Cortex of kidney (tissue), 1 donor: ENCODE data around the gene SRRM2.

Experiments
- DNase-seq: peaks from one replicate; lab custom pipeline; 2025; lab: John Stamatoyannopoulos, UW

SRRM2 gene

DNA sequence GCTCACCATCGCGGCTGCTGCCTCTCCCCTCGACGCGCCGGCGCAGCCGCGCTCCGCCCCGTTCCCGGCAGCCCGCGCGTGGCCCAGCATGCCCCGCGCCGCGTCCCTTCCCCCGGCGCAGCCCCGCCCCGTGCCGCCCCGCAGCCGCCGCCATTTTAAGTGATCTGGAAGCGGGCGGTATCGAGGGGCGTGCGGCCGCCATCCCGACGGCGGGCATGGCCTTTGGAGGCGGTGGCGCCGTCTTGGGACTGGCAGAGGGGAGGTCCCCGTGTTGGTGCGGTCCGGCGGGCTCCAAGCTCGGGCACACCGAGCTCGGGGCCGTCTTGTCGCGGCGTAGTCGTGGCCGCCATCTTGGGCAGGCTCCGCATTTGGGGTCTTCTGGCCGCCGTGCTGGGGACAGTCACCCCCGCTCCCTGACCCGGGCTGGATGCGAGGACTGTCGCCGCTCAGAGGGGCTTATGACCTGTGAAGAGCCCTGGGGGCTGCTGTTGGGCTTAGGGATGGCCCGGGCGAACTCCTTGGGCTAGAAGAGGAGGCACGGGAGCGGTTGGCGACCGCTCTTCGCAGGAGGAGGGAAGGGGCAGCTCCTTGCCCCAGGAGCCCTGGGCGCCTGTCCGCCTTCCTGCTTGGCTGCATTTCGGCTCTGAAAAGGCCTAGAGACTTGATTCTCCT, 24.9 kb downstream of the SRRM2 start, which contains the start of gene ELOB:
Gene ELOB (minus strand): TSS at position 50 of the 672 bp plus-strand sequence. CDS start 41 bp downstream, at position 9.
- peak; percentile 64 for DNase-seq

DNA sequence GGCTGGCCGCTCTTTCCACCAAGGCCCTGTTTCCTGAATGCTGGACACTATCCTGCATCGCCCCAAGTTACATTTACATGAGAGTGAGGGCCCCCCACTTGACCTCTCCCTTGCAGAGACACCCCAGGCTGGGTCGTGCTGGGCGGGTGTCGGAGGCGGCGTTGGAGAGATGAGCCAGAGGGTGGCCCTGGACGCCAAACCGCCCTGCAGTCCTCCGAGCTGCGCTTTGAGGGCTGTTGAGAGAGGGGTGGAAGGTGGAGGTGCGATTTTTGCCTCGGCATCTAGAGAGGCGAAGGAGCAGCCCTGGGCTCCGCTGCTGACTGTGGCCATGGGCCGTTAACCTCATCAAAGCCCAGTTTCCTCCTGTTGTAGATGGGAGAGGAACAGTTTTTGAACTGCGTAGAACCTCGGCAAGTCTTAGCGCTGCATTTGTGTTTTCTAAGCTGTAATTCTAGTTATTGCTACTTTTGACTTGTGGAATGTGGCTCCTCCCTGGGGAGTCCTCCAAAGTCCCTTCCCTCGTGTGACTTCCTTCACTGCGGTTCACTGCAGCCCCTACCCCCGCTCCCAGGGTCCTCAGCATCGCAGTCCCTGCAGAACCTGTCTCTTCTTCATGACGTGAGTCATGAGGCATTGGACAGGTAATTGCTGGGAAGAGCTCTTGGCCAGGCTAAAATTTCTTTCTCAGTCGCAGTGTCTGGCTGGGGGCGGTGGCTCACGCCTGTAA, 25.6 kb downstream of the SRRM2 start:
- no peak for DNase-seq

DNA sequence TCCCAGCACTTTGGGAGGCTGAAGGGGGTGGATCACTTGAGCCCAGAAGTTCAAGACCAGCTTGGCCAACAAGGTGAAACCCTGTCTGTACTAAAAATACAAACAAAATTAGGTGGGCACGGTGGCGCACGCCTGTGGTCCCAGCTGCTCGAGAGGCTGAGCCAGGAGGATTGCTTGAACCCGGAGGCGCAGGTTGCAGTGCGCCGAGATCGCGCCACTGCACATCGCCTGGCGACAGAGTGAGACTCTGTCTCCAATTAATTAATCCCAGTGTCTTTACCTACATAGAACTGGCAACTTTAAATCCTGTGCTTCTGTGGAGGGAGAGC, 26.2 kb downstream of the SRRM2 start:
- DNase-seq, result no peak

DNA sequence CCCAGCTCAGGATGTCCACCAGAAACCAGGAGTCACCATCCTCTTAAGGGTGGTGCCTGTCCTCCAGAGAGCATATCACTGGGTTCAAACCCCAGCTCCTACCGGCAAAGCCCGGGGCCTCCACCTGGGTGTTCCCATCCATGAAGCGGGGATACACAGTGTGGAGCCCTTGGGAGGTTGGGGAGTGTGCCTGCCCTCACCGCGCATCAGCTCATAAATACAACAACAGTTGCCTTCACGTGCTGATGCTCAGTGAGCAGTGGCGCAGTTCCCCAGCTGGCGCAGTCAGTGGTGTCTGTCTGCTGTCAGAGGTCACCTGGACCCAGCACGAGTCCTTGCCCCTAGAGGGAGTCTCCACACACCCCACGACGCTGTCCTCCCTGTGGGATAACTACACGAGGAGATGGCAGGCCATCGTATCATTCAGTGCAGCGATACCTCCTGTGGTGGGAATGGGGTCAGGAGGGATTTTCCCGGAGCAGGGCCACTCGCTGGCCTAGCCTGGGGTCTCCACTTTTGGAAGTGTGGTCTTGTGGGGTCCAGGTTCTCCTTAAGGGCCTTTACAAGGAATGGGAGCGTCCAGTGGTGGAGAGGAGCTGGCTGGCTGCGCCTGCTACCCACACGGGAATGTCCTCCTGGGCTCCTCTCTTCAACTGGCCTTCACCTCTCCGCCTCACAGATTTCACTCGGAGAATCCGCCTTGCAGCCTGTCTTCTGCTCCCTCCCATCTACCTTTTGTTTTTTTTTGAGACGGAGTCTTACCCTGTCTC, 26.9 kb downstream of the SRRM2 start:
- no peak for DNase-seq

DNA sequence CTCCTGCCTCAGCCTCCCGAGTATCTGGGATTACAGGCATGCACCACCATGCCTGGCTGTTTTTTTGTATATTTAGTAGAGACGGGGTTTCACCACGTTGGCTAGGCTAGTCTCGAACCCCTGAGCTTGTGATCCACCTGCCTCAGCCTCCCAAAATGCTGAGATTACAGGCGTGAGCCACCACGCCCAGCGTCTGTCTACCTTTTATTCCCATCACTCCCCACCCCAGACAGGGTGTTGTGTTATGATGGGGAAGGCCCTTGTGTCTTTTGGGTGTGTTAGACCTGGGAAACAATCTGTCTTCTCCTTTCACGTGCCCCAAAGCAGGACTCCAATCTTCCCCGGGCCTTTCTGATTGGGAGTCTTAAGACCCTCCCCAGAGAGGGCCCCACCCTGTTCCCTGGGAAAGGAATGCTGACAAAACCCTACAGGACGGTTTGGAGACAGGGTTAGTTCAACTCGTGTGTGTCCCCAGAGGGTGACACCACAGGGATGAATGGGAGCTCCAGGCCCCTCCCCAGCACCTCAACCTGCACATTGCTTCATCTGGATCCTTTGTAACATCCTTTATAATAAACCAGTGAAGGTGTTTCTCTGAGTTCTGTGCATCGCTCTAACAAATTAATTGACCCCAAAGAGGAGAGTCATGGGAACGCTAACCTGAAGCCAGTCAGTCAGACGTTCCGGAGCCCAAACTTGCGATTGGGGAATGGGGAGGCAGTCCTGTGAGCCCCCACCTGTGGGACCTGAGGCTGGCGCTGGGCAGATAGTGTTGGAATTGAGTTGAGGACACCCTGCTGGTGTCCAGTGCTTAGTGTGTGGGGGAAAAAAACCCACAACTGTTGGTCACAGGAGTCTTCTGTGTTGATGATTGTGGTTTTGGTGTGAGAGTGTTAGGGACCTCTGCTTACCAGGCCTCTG, 27.8 kb downstream of the SRRM2 start:
- DNase-seq, result no peak

DNA sequence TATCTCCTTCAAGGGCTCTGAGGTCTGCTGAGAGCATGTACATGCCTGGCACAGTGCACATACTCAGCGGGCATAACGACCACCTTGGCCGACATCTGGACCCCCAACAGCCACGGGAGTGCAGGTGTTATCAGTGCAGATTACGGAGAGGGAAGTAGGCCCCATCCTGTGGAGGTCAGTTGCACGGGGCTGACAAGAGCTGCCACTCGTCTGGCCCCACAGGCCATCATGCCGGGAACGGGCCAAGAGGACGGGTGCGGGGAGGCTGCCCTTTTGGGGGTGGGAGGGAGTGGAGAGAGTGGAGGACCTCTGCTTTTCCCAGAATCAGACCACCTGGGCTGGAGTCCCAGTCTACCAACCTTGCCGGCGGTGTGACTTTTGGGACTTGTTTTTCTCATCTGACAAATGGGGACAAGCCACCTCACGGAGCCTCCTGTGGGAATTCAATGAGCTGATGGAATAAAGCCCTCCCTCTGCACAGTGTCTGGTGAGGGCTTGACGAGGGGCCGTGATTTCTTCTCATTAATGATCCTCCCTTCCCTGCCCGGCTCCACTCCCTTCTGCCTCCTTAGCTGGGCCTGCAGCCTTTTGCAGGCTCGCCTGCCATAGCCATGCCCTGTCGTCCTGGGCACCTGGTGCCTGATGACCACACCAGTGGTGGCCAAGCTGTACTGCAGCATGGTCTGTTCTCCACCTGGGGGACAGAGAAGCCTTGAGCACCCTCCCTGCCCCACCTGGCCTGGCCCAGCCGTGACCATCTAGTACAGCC, 30.3 kb downstream of the SRRM2 start:
- no peak for DNase-seq

DNA sequence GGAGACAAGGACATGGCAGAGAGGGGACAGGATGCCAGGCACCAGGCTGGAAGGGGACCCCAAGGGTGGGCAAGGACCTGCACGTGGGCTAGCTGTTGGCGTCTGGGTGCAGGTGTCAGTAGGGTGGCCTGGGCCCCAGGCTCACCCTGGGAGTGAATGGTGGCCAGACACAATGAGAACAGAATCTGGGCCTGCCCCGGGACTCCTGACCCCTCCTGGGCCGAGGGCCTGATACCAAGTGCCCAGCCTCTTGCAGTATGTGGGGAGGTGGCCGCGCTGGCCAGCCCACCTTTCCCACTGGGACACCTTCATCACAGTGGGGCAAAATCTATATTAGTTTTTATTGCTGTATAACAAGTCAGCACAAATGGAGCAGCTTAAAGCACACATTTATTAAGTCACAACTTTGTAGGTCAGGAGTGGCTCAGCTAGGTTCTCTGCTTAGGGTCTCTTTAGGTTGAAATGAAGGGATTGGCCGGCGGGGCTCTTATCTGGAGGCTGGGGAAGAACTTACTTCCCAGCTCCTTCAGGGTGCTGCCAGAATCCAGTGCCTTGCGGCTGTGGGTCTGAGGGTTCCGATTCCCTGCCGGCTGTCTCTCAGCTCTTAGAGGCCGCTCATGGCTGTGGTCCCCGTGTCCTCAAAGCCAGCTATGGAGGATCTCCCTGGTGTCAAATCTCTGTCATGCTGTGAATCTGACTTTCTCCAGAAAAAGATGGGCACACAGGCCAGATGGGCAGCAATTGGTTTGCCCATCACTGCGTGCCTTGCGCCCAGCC, 31.3 kb downstream of the SRRM2 start:
- DNase-seq, result no peak

DNA sequence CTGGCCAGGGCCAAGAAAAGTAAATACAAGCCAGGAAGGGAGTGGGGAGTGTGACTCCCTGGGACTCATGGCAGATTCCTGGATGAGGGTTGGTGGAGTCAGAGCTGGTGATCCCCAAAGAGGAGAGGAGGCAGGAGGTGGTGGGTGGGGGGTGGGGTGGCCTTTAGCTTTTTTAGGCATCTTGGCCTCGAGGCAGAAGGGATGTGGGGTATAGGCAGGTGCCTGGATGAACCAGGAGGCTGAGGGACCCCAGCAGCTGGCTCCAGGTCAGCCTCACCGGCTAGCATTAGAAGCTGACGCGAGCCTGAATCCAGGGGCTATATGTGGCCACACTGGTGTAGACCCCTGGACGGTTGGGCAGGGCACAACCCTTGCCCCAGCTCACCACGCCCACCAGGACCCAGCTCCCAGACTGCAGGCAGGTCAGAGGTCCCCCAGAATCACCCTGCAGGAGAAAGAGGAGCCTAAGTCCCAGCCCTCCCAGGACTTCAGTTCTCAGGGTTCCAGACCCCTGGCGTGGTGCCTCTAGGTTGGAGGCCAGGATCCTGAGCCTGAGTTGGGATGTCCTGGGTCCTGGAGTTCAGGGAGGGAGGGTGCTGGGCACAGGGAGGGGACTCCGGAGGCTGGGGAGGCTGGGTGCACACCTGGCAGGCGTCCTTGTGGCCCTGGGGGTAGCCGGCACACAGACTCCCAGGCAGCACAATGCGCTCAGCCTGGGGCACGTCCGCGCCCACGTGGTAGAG, 32.1 kb downstream of the SRRM2 start:
- DNase-seq, result no peak

DNA sequence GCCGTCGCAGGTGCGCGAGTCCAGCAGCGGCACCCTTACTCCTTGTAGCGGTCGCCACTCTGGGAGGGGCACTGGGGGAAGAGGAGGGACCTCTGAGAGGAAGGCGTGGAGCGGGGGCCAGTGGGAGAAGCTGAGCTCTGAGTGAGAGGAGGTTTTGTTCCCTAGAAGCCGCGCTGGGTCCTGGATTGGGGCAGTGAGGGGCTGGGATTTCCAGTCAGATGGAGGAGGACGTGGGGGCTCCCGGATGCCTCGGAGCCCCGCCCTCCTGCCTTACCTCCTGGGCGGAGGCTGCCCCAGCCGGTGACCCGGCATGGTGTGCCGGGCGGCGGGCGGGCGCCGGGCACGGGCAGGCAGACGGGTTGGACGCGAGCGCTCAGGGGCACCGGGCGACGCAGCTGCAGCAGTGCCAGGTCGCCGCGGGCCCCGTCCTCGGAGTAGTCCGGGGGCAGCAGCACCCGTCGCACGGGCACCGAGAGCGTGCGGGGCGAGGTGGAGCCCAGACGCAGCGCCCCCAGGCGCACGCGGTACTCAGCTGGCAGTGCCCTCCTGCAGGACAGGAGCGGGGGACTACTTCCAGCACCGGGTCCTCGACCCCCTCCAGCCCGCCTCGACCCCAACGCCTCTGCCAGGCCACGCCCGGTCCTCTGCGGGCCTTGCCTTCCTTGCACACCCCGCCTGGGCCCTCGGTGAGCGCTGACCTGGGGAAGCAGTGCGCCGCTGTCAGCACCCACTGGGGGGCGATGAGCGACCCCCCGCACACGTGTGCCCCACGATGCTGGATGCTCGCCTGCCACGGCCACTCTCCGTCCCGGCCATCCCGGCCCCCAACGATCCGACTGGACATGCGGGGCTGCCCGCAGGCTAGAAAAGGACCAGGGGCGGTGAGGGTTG, 32.9 kb downstream of the SRRM2 start:
- DNase-seq, result no peak

DNA sequence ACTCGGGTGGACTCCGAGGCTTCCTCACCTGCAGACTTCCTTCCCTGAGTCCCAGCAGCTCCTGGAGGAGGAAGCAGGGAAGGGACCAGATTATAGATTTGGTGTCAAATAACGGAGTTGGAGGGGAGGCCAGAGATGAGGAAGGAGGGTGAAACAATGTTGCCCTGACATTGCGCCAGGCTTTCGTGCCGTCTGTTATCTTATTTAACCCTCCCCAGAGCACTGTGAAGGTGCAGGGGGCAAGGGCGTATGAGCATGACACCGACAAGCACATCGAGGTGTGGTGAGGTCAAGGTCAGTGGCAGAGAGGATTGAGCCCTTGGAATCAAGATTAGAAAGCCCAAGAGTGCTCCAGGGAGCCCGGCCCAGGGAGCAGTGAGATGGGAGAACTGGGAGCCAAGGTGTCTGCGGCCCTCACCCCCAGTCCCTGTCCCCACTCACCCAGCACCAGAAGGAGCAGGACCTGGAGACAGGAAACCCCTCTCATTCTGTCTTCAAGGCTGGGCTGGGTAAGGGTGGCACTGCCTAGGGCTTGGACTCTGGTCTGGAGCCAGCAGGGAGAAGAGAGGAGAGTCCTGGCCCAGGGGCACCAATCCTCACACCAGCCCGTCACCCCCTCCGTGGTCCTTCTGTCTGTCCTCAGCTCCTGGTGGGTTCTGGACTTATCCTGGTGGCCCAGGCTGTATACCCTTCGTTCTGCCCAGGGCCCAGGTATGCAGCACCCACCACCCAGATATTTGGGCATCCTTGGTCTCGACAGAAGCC, 33.8 kb downstream of the SRRM2 start:
- no peak for DNase-seq

DNA sequence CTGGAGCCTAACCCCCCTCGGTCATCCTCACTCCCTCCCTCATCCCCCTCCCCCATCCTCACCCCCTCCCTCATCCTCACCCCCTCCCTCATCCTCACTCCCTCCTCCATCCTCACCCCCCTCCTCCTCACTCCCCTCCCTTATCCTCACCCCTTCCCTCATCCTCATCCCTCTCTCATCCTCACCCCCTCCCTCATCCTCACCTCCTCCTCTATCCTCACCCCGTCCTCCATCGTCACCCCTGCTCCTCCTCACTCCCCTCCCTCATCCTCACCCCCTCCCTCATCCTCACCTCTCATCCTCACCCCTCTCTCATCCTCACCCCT, 34.4 kb downstream of the SRRM2 start:
- no peak for DNase-seq

DNA sequence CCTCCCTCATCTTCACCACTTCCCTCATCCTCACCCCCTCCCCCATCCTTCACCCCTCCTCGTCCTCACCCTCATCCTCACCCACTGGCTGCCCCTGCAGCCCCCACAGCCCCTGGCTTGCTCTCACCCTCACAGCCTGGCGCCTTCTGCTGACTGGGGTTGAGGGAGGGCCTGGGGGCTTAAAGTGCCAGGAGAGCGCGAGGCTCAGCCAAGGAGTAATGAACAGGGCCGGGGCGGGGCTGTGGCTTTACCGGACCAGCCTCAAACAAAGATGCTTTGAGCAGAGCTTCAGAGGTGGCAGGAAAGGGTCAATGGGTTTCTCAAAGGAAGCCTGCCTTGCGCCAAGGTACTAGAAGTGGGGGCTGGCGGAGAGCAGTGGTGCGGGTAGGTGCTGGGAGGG, 35.0 kb downstream of the SRRM2 start, which contains the start of gene PRSS33:
Gene PRSS33 (minus strand): TSS at position 155 of the 400 bp plus-strand sequence. CDS start 1,013 bp downstream, outside the sequence.
- no peak for DNase-seq

DNA sequence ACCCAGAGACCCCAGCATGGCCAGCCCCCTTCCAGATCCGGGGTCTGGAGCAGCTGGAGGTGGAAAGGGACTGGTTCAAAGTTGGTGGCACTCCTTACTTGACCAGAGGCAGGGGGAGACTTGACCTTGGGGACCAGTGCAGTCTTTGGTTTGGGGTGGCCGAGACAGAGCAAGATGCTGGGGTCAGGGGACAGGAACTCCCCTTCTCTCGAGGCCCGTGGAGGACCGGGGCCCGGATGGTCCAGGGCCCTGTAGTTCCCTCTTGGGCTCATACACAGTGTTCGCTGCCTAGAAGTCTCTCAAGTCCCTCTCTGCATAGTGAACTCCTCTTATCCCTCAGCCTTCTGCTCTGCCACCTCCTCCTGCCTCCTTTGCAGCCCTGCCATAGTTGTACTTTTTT, 35.5 kb downstream of the SRRM2 start:
- no peak for DNase-seq

DNA sequence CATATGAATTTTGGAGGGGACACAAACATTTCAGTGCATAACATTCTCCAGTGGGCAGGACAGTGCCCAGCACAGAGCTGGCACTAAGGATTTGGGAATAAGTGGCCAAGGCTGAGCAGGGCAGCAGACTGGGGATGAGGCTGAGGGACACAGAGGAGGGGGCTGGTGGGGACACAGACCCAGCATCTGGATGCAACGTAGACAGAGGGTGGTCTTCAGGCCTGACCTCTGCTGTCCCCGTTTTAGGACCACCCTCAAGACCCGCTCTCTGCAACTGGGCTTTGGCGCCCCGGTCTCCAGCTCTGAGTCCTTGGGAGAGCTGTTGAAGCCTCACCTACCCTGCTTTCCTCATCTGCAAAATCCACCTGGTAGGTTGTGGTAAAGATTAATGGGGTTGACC, 38.2 kb downstream of the SRRM2 start:
- DNase-seq, result no peak

DNA sequence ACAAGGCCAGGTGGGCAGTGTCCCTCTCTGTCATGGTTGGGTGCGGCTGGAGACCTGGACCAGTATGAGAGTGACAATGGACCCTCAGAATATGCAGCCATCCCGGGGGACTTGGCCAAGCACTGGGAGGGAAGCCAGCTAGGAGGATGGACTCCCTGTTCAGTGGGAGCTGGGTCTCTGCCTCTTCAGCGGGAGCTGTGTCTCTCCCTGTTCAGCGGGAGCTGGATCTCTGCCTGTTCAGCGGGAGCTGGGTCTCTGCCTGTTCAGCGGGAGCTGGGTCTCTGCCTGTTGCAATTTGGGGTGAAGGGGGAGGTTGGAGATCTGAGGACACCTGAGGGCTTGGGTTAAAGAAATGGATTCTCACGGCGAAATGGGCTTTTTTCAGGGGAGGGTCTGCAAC, 38.7 kb downstream of the SRRM2 start:
- DNase-seq, result no peak

DNA sequence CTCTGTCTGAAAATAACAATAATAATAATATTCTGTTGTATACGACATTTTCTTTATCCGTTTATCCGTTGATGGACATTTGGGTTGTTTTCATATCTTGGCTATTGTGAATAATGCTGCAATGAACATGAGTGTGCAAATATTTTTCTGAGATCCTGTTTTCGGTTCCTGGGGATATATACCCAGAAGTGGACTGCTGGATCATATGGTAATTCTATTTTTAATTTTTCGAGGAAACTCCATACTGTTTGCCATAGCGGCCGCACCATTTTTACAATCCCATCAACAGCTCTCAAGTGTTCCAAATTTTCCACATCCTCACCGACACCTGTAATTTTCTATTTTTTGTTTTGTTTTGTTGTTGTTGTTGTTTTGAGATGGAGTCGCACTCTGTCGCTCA, 40.5 kb downstream of the SRRM2 start:
- DNase-seq, result no peak

DNA sequence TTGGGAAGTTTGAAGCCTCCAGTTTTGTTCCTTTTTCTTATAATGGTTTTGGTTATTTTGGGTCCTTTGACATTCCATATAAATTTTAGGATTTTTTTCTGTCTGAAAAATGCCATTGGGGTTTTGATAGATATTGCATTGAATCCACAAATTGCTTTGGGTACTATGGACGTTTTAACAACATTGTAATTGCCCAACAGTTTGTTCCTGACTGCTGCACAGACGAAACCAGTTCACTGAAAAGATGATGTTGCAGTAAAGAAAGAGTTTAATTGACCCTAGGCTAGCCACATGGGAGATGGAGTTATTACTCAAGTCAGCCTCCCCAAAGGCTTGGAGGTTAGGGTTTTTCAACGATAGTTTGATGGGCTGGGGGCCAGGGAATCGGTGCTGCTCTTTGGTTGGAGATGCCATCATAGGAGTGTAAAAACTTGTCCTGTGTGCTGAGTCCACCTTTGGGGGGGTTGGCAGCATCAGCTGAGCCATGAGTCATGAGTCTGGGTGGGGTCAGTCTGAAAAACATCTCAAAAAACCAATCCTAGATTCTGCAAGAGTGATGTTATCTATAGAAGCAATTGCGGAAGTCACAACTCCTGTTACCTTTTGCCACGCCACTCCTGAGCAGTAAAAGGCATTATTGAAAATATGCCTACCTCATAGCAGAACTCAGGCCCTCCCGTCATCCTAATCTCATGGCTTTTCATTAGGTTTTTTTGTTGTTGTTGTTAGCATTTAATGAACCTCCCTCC, 43.1 kb downstream of the SRRM2 start:
- no peak for DNase-seq
